Gastroesophageal sphincter (tissue), 3 donors: Measurements from ENCODE around the gene NSUN3.

ENCODE experiments used
- POLR2A ChIP-seq, 2 donors: fragments of 450-650 bp; IDR thresholded peaks; one replicate each; pipeline ENCODE4 v1.6.1; 2017; ENCODE audit warnings: antibody characterized with exemption in 2 of 2, mild to moderate bottlenecking in 2 of 2, moderate library complexity in 1 of 2
- TF ChIP-seq, protein P1 (sequence below), 4 experiments: fragments of 200-600 bp in 2 of 4; fragments of 450-650 bp in 2 of 4; sonication (generic) in 1 of 4; IDR thresholded peaks; one replicate each; pipeline ENCODE4 v1.5.1; 2017 to 2019; ENCODE audit warnings: antibody characterized with exemption in 4 of 4, mild to moderate bottlenecking in 2 of 4, moderate library complexity in 2 of 4

DNA sequence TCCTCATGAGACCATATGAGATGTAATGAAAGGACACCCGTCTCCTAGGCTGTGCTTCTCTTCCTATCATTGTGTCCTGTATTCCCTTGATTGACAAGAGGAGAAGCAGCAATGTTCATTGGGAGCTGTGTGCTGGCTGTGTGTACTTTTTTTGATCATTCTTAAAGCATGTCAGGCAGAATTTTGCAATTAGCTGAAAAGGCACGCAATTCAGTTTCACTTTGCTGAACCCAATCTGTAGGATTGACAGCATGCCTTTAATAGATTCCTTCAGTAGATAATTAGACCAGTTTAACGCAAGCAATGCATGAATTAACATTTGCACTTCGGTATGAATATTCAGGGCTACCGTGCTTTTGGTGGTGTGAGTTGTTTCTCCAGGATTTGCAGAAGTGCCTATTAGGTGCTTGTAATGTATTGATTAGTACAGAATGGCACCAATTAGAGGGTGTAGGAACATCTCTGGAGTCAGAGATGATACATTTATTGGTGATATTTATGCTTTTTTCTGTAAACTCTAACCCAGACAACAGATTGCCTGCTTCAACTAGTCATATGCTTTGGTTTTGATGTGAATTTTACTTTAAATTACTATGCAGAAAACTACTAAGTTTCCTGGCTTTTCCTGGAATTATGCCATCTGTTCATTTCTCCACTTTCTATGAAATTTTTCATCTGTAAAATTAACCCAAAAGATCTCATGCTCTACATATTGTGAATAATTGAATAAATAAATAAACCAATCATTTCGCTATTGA, 114.3 kb downstream of the NSUN3 start:
- TF ChIP-seq, protein P1, sequence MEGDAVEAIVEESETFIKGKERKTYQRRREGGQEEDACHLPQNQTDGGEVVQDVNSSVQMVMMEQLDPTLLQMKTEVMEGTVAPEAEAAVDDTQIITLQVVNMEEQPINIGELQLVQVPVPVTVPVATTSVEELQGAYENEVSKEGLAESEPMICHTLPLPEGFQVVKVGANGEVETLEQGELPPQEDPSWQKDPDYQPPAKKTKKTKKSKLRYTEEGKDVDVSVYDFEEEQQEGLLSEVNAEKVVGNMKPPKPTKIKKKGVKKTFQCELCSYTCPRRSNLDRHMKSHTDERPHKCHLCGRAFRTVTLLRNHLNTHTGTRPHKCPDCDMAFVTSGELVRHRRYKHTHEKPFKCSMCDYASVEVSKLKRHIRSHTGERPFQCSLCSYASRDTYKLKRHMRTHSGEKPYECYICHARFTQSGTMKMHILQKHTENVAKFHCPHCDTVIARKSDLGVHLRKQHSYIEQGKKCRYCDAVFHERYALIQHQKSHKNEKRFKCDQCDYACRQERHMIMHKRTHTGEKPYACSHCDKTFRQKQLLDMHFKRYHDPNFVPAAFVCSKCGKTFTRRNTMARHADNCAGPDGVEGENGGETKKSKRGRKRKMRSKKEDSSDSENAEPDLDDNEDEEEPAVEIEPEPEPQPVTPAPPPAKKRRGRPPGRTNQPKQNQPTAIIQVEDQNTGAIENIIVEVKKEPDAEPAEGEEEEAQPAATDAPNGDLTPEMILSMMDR (IDR thresholded peaks at IDR 0.05), result no peak
- no peak for TF ChIP-seq POLR2A (IDR thresholded peaks at IDR 0.05)
